ENCODE data around the gene ALDH5A1. TPM values are rescaled to one million over a fixed set of nuclear protein-coding genes. Genes with fewer than 3 reads are reported as not detected.

The ALDH5A1 gene
- polyA plus RNA-seq, 1 experiment = 0.64 TPM

GRCh38 chr6:24458134-24458533 lies 36.6 kb upstream of the ALDH5A1 start:
- no peak for TF ChIP-seq CTCF (IDR thresholded peaks at IDR 0.05; ENCODE audit: insufficient read depth, low read depth, low read length)
- CTCF ChIA-PET = no interaction called here
- POLR2A ChIA-PET = interaction anchor here (0.5 kb wide), 1 partner anchor 13 kb away, joined by 3 read pairs; no protein-coding TSS in a partner anchor
- no peaks in the 10 kb centered on the region for H3K36me3 ChIP-seq (ENCODE audit: control insufficient read depth, insufficient read depth, low read length)
- no peaks in the 10 kb centered on the region for H3K27me3 ChIP-seq (ENCODE audit: control insufficient read depth, insufficient read depth, low read length)
- H3K4me3 ChIP-seq (ENCODE audit: low read depth, low read length) = no peak overlapping the region
- no peak for DNase-seq (ENCODE audit: low read depth)

GRCh38 chr6:24458941-24459340 lies 35.8 kb upstream of the ALDH5A1 start:
- POLR2A ChIA-PET = no interaction called here
- no peak for TF ChIP-seq CTCF (IDR thresholded peaks at IDR 0.05; ENCODE audit: insufficient read depth, low read depth, low read length)
- CTCF ChIA-PET = interaction anchor here (0.5 kb wide), 1 partner anchor 41 kb away, joined by 3 read pairs; no protein-coding TSS in a partner anchor
- Histone ChIP-seq H3K36me3 (ENCODE audit: control insufficient read depth, insufficient read depth, low read length) (no peaks in the 10 kb centered on the region), H3K27me3 (ENCODE audit: control insufficient read depth, insufficient read depth, low read length) (no peaks in the 10 kb centered on the region), H3K4me3 (ENCODE audit: low read depth, low read length) (no peak overlapping the region)
- no peak for DNase-seq (ENCODE audit: low read depth)

GRCh38 chr6:24460966-24461365 lies 33.8 kb upstream of the ALDH5A1 start:
- Histone ChIP-seq H3K27me3 (ENCODE audit: control insufficient read depth, insufficient read depth, low read length) (no peaks in the 10 kb centered on the region), H3K36me3 (ENCODE audit: control insufficient read depth, insufficient read depth, low read length) (no peaks in the 10 kb centered on the region), H3K4me3 (ENCODE audit: low read depth, low read length) (no peak overlapping the region)
- DNase-seq (ENCODE audit: low read depth) = no peak
- CTCF ChIA-PET = no interaction called here
- TF ChIP-seq CTCF (IDR thresholded peaks at IDR 0.05; ENCODE audit: insufficient read depth, low read depth, low read length) = no peak
- POLR2A ChIA-PET = no interaction called here

GRCh38 chr6:24464253-24465038 lies 30.3 kb upstream of the ALDH5A1 start:
- TF ChIP-seq CTCF (IDR thresholded peaks at IDR 0.05; ENCODE audit: insufficient read depth, low read depth, low read length) = no peak
- ChIA-PET CTCF (no interaction called here), POLR2A (no interaction called here)
- Histone ChIP-seq H3K4me3 (ENCODE audit: low read depth, low read length) (no peak overlapping the region), H3K27me3 (ENCODE audit: control insufficient read depth, insufficient read depth, low read length) (no peaks in the 10 kb centered on the region), H3K36me3 (ENCODE audit: control insufficient read depth, insufficient read depth, low read length) (no peaks in the 10 kb centered on the region)
- DNase-seq (ENCODE audit: low read depth) = no peak

GRCh38 chr6:24469811-24470210 lies 25.0 kb upstream of the ALDH5A1 start:
- Histone ChIP-seq H3K4me3 (ENCODE audit: low read depth, low read length) (no peak overlapping the region), H3K27me3 (ENCODE audit: control insufficient read depth, insufficient read depth, low read length) (no peaks in the 10 kb centered on the region), H3K36me3 (ENCODE audit: control insufficient read depth, insufficient read depth, low read length) (no peaks in the 10 kb centered on the region)
- POLR2A ChIA-PET = no interaction called here
- no peak for TF ChIP-seq CTCF (IDR thresholded peaks at IDR 0.05; ENCODE audit: insufficient read depth, low read depth, low read length)
- DNase-seq (ENCODE audit: low read depth) = no peak
- CTCF ChIA-PET = interaction anchor here (1.0 kb wide), 2 partner anchors 9 to 18 kb away, joined by 3 to 4 read pairs; no protein-coding TSS in a partner anchor

Data from BJ (cell line).